ENCODE results near the gene PTPRK. TPM values are rescaled to one million over a fixed set of nuclear protein-coding genes. Genes with fewer than 3 reads are reported as not detected.
A peak's percentile ranks its signal among the peaks of the same experiment; 100 is the strongest.

PTPRK gene
- total RNA-seq, 5 donors from 2014 or later (not counting 1 experiment from before 2014, with no cell fraction given), result 2.1 to 11.1 (median 7.3) TPM

DNA sequence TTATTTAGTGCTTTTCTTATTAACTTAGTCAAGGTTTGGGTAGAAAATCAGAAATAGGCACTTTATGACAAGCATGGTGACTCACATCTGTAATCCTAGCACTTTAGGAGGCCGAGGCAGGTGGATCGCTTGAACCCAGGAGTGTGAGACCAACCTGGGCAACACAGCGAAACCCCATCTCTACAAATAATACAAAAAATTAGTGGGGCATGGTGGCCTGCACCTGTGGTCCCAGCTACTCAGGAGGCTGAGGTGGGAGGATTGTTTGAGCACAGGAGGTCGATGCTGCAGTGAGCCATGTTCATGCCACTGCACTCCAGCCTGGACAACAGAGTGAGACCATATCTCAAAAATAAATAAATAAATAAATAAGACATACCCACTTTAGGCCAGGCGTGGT is 568.2 kb downstream of the PTPRK start:
- CTCF ChIA-PET, result interaction anchor here (0.6 to 1.6 kb wide), 4 partner anchors 8 to 200 kb away, joined by 3 to 7 read pairs (median 4); no protein-coding TSS in a partner anchor
- Mint-ChIP-seq H3K27me3 (no peaks in the 10 kb centered on the region), H3K4me1 (peaks cover 62 to 69% (median 66%) of the 10 kb centered on the region in 3 donors), H3K4me3 (peak overlapping the region; percentile 58 to 75 (median 70)), H3K9me3 (peaks cover 0 to 9% (median 0%) of the 10 kb centered on the region in 3 donors), H3K27ac (peak overlapping the region; percentile 90 to 95), H3K36me3 (no peaks in the 10 kb centered on the region)
- no peaks in the 10 kb centered on the region for H3K9me3 ChIP-seq
- DNase-seq (no peak), ATAC-seq (replicated peaks in 1 of 4) (no peak)
- WGBS (ENCODE audit: insufficient coverage), result no CpG with 5 or more reads among the region's 5 CpGs
- H3K36me3 ChIP-seq (ENCODE audit: control insufficient read depth in 2 of 2, extremely low read depth in 1 of 2, insufficient read depth in 1 of 2, low read length in 1 of 2), result no peaks in the 10 kb centered on the region
- H3K4me1 ChIP-seq (ENCODE audit: control insufficient read depth in 1 of 2, extremely low read depth in 1 of 2, insufficient read depth in 2 of 2, low read length in 2 of 2), result peaks cover 25 to 30% of the 10 kb centered on the region in 2 experiments
- H3K27ac ChIP-seq (ENCODE audit: low read length), result peak overlapping the region; percentile 76
- H3K27me3 ChIP-seq (replicated peaks in 1 of 2; ENCODE audit: control insufficient read depth in 2 of 2, extremely low read depth in 1 of 2, insufficient read depth in 2 of 2, low read length in 1 of 2), result no peaks in the 10 kb centered on the region
- POLR2A ChIA-PET, result interaction anchor here in 1 of 2 donors (0.7 kb wide), 1 partner anchor 46 kb away, joined by 3 read pairs; no protein-coding TSS in a partner anchor
- H3K4me3 ChIP-seq (ENCODE audit: control insufficient read depth in 1 of 2, extremely low read depth in 1 of 2, low read length in 1 of 2), result no peak overlapping the region

GRCh38 chr6:127951172-127951917 is 569.1 kb downstream of the PTPRK start:
- Mint-ChIP-seq H3K36me3 (no peaks in the 10 kb centered on the region), H3K4me3 (peak overlapping the region; percentile 58 to 75 (median 70)), H3K27ac (peak overlapping the region; percentile 90 to 95), H3K4me1 (peaks cover 62 to 69% (median 66%) of the 10 kb centered on the region in 3 donors), H3K27me3 (no peaks in the 10 kb centered on the region), H3K9me3 (peaks cover 1 to 9% (median 3%) of the 10 kb centered on the region in 3 donors)
- CTCF ChIA-PET, result interaction anchor here in 1 of 2 donors (0.6 kb wide), 1 partner anchor 38 kb away, joined by 3 read pairs; no protein-coding TSS in a partner anchor
- Histone ChIP-seq H3K27ac (ENCODE audit: low read length) (peak overlapping the region; percentile 76), H3K4me1 (ENCODE audit: control insufficient read depth in 1 of 2, extremely low read depth in 1 of 2, insufficient read depth in 2 of 2, low read length in 2 of 2) (peaks cover 25 to 30% of the 10 kb centered on the region in 2 experiments), H3K36me3 (ENCODE audit: control insufficient read depth in 2 of 2, extremely low read depth in 1 of 2, insufficient read depth in 1 of 2, low read length in 1 of 2) (no peaks in the 10 kb centered on the region), H3K4me3 (ENCODE audit: control insufficient read depth in 1 of 2, extremely low read depth in 1 of 2, low read length in 1 of 2) (peak overlapping the region; percentile 22 to 33), H3K27me3 (replicated peaks in 1 of 2; ENCODE audit: control insufficient read depth in 2 of 2, extremely low read depth in 1 of 2, insufficient read depth in 2 of 2, low read length in 1 of 2) (no peaks in the 10 kb centered on the region), H3K9me3 (no peaks in the 10 kb centered on the region)
- DNase-seq (peak in 3 of 35 experiments; percentile 7 to 63 (median 17)), ATAC-seq (replicated peaks in 1 of 4) (peak; percentile 76 to 88 (median 84))
- WGBS (ENCODE audit: insufficient coverage), result no CpG with 5 or more reads among the region's 2 CpGs
- POLR2A ChIA-PET, result interaction anchor here in 1 of 2 donors (0.6 kb wide), 1 partner anchor 40 kb away, joined by 3 read pairs; no protein-coding TSS in a partner anchor

DNA sequence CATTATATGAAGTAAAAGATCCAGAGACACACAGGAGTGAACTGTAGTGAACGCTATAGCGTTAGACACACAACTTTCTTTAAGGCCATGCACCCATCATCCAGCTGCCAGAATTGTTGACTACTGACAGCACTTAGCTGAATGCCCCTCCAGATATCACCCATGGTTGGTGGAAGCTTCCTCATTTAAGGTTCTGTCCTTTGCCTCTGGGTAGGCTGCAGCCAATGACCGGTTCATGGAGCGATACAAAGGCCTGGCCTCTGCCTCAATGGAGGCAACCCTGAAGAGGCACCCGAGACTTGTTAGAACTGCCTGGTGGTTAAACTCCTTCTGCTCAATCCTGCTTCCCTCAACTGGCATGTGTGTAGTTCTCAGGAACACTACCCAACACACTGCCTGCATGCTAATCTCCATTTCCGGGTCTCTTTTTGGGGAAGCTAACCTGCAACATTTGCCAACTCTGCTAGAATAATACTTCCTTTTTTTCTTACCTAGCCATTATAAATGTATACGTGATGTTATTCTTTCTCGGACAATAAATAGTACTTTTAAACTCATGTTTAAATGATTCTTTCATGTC is 569.7 kb downstream of the PTPRK start:
- peak overlapping the region; percentile 90 to 95 for H3K27ac Mint-ChIP-seq
- Histone ChIP-seq H3K27me3 (replicated peaks in 1 of 2; ENCODE audit: control insufficient read depth in 2 of 2, extremely low read depth in 1 of 2, insufficient read depth in 2 of 2, low read length in 1 of 2) (no peaks in the 10 kb centered on the region), H3K36me3 (ENCODE audit: control insufficient read depth in 2 of 2, extremely low read depth in 1 of 2, insufficient read depth in 1 of 2, low read length in 1 of 2) (no peaks in the 10 kb centered on the region), H3K9me3 (no peaks in the 10 kb centered on the region), H3K4me3 (ENCODE audit: control insufficient read depth in 1 of 2, extremely low read depth in 1 of 2, low read length in 1 of 2) (peak overlapping the region; percentile 22 to 33), H3K4me1 (ENCODE audit: control insufficient read depth in 1 of 2, extremely low read depth in 1 of 2, insufficient read depth in 2 of 2, low read length in 2 of 2) (peaks cover 25 to 30% of the 10 kb centered on the region in 2 experiments), H3K27ac (ENCODE audit: low read length) (peak overlapping the region; percentile 76)
- POLR2A ChIA-PET, result interaction anchor here (0.6 to 1.2 kb wide), 2 partner anchors 41 to 105 kb away, joined by 3 to 5 read pairs; no protein-coding TSS in a partner anchor
- peak overlapping the region; percentile 58 to 75 (median 70) for H3K4me3 Mint-ChIP-seq
- no peaks in the 10 kb centered on the region for H3K27me3 Mint-ChIP-seq
- CTCF ChIA-PET, result interaction anchor here in 1 of 2 donors (0.7 to 1.1 kb wide), 2 partner anchors 22 to 95 kb away, joined by 3 to 4 read pairs; no protein-coding TSS in a partner anchor
- no CpG with 5 or more reads among the region's 8 CpGs for WGBS (ENCODE audit: insufficient coverage)
- H3K9me3 Mint-ChIP-seq, result peaks cover 4 to 9% (median 7%) of the 10 kb centered on the region in 3 donors
- ATAC-seq (replicated peaks in 1 of 4) (peak; percentile 20 to 47 (median 29)), DNase-seq (peak in 1 of 35 experiments; percentile 39)
- H3K36me3 Mint-ChIP-seq, result no peaks in the 10 kb centered on the region
- H3K4me1 Mint-ChIP-seq, result peaks cover 61 to 68% (median 63%) of the 10 kb centered on the region in 3 donors

DNA sequence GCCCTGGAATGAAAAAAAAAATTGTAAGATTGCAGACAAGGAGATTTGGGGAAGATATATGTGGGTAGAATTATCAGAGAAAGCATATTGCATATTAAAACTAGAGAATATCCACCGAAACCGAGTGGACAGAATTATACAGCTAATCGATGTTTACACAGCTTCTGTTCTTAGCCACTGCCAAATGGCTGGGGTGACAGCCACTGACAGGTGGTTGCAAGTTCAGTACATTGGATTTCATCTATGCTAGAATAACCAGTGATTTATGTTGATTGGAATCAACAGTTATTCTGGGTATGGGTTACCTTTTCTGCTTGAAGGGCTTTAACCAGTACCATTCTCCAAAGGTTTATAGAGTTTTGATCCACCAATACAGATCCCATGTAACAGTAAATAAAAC is 571.1 kb downstream of the PTPRK start:
- no CpG with 5 or more reads among the region's 3 CpGs for WGBS (ENCODE audit: insufficient coverage)
- no peak overlapping the region for H3K27ac Mint-ChIP-seq
- CTCF ChIA-PET, result interaction anchor here in 1 of 2 donors (0.9 kb wide), 1 partner anchor 15 kb away, joined by 3 read pairs; no protein-coding TSS in a partner anchor

DNA sequence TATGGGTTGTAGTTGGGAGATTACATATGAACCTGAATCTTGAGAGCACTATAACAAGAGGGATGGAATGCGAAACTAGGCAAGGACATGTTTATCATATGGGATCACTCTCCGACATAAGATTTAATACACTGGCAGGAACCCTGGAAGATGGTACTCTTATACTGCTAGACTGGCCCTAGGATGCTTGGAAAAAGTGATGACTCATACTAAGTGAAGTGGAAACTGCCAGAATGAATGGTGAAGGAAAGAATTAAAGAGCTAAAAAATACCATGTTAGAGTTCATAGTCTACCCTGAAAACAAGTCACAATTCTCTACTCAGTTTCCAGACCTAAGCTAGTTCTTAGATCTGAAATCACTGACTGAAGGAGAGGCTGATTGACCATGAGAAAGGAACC is 574.0 kb downstream of the PTPRK start:
- no peaks in the 10 kb centered on the region for H3K9me3 ChIP-seq
- Mint-ChIP-seq H3K36me3 (no peaks in the 10 kb centered on the region), H3K27ac (no peak overlapping the region), H3K4me3 (no peak overlapping the region), H3K9me3 (peaks cover 4 to 7% (median 4%) of the 10 kb centered on the region in 3 donors), H3K27me3 (no peaks in the 10 kb centered on the region), H3K4me1 (peaks cover 27 to 44% (median 34%) of the 10 kb centered on the region in 3 donors)
- H3K27me3 ChIP-seq (replicated peaks in 1 of 2; ENCODE audit: control insufficient read depth in 2 of 2, extremely low read depth in 1 of 2, insufficient read depth in 2 of 2, low read length in 1 of 2), result no peaks in the 10 kb centered on the region
- no peak overlapping the region for H3K27ac ChIP-seq (ENCODE audit: low read length)
- 100% methylated on average over 2 of the region's 2 CpGs for WGBS (ENCODE audit: insufficient coverage)
- no peak for ATAC-seq (replicated peaks in 1 of 4)
- POLR2A ChIA-PET, result no interaction called here
- DNase-seq, result no peak
- CTCF ChIA-PET, result no interaction called here
- H3K4me1 ChIP-seq (ENCODE audit: control insufficient read depth in 1 of 2, extremely low read depth in 1 of 2, insufficient read depth in 2 of 2, low read length in 2 of 2), result peaks cover 12 to 14% of the 10 kb centered on the region in 2 experiments
- no peak overlapping the region for H3K4me3 ChIP-seq (ENCODE audit: control insufficient read depth in 1 of 2, extremely low read depth in 1 of 2, low read length in 1 of 2)
- H3K36me3 ChIP-seq (ENCODE audit: control insufficient read depth in 2 of 2, extremely low read depth in 1 of 2, insufficient read depth in 1 of 2, low read length in 1 of 2), result no peaks in the 10 kb centered on the region

More for the DNA sequence above, 571.1 kb downstream of the PTPRK start:
- Histone ChIP-seq H3K9me3 (no peaks in the 10 kb centered on the region), H3K4me1 (ENCODE audit: control insufficient read depth in 1 of 2, extremely low read depth in 1 of 2, insufficient read depth in 2 of 2, low read length in 2 of 2) (peaks cover 25 to 30% of the 10 kb centered on the region in 2 experiments), H3K27ac (ENCODE audit: low read length) (no peak overlapping the region), H3K4me3 (ENCODE audit: control insufficient read depth in 1 of 2, extremely low read depth in 1 of 2, low read length in 1 of 2) (no peak overlapping the region), H3K27me3 (replicated peaks in 1 of 2; ENCODE audit: control insufficient read depth in 2 of 2, extremely low read depth in 1 of 2, insufficient read depth in 2 of 2, low read length in 1 of 2) (no peaks in the 10 kb centered on the region), H3K36me3 (ENCODE audit: control insufficient read depth in 2 of 2, extremely low read depth in 1 of 2, insufficient read depth in 1 of 2, low read length in 1 of 2) (no peaks in the 10 kb centered on the region)
- ATAC-seq (replicated peaks in 1 of 4) (no peak), DNase-seq (no peak)
- peaks cover 50 to 54% (median 53%) of the 10 kb centered on the region in 3 donors for H3K4me1 Mint-ChIP-seq
- peaks cover 4 to 7% (median 4%) of the 10 kb centered on the region in 3 donors for H3K9me3 Mint-ChIP-seq
- POLR2A ChIA-PET, result interaction anchor here in 1 of 2 donors (0.7 kb wide), 1 partner anchor 13 kb away, joined by 4 read pairs; no protein-coding TSS in a partner anchor
- no peak overlapping the region for H3K4me3 Mint-ChIP-seq
- no peaks in the 10 kb centered on the region for H3K27me3 Mint-ChIP-seq
- H3K36me3 Mint-ChIP-seq, result no peaks in the 10 kb centered on the region
